ENCODE data around the gene PTPN23. TPM values are rescaled to one million over a fixed set of nuclear protein-coding genes. Genes with fewer than 3 reads are reported as not detected.
A peak's percentile ranks its signal among the peaks of the same experiment; 100 is the strongest.

The PTPN23 gene
- total and polyA plus RNA-seq, 8 donors, result 8.6 to 120 (median 27.6) TPM

- peaks cover 42 to 91% (median 88%) of the 10 kb centered on the region in 4 donors for H3K36me3 ChIP-seq
These were observed 42.8 kb downstream of the PTPN23 start for GRCh38 chr3:47423548-47424145.

GRCh38 chr3:47424434-47425382, 43.9 kb downstream of the PTPN23 start:
- peaks cover 12 to 66% (median 38%) of the 10 kb centered on the region in 4 donors for H3K4me1 ChIP-seq
- no peak for TF ChIP-seq POLR2AphosphoS5 (IDR thresholded peaks at IDR 0.05)
- TF ChIP-seq EP300 (IDR thresholded peaks at IDR 0.05), result no peak
- TF ChIP-seq POLR2A (IDR thresholded peaks at IDR 0.05), result no peak
- no peak for TF ChIP-seq CTCF (IDR thresholded peaks at IDR 0.05)
- no peaks in the 10 kb centered on the region for H3K9me3 ChIP-seq
- 45 to 67% (median 48%) methylated on average over 15 of the region's 15 CpGs for WGBS, 5 donors
- DNase-seq, result peak in 1 of 2 donors; percentile 76
- H3K4me3 ChIP-seq, result no peak overlapping the region
- peaks cover 32 to 81% (median 78%) of the 10 kb centered on the region in 4 donors for H3K36me3 ChIP-seq
- peak overlapping the region; percentile 14 to 64 (median 20) for H3K27ac ChIP-seq
- H3K27me3 ChIP-seq, result no peaks in the 10 kb centered on the region
- intact Hi-C loops (cut with DNase I; ENCODE audit: low total_unique reads), result loop anchor here (5.0 kb wide), 1 partner anchor 53 kb away; the partner anchor contains the start of gene SCAP

More at GRCh38 chr3:47423548-47424145, 42.8 kb downstream of the PTPN23 start:
- 90 to 96% (median 92%) methylated on average over 8 of the region's 8 CpGs for WGBS, 5 donors
- H3K4me3 ChIP-seq, result no peak overlapping the region
- no peak for DNase-seq
- H3K4me1 ChIP-seq, result peaks cover 12 to 55% (median 32%) of the 10 kb centered on the region in 4 donors
- intact Hi-C loops (cut with DNase I; ENCODE audit: low total_unique reads), result loop anchor here (5.0 kb wide), 1 partner anchor 54 kb away; the partner anchor contains the start of gene SCAP
- peak overlapping the region in 1 of 5 donors; percentile 64 for H3K27ac ChIP-seq
- TF ChIP-seq CTCF (IDR thresholded peaks at IDR 0.05) (no peak), POLR2AphosphoS5 (IDR thresholded peaks at IDR 0.05) (no peak), POLR2A (IDR thresholded peaks at IDR 0.05) (no peak)
- H3K9me3 ChIP-seq, result no peaks in the 10 kb centered on the region
- H3K27me3 ChIP-seq, result no peaks in the 10 kb centered on the region

- no peak for DNase-seq
- H3K36me3 ChIP-seq, result peaks cover 29 to 81% (median 73%) of the 10 kb centered on the region in 4 donors
- no peaks in the 10 kb centered on the region for H3K9me3 ChIP-seq
- intact Hi-C loops (cut with DNase I; ENCODE audit: low total_unique reads), result no loop called here
- no peak for TF ChIP-seq POLR2A (IDR thresholded peaks at IDR 0.05)
- TF ChIP-seq POLR2AphosphoS5 (IDR thresholded peaks at IDR 0.05), result no peak
- no peak for TF ChIP-seq EP300 (IDR thresholded peaks at IDR 0.05)
- WGBS, 5 donors, result 71 to 84% (median 78%) methylated on average over 8 to 11 of the region's 11 CpGs
- no peaks in the 10 kb centered on the region for H3K27me3 ChIP-seq
- peak overlapping the region; percentile 3 to 64 (median 20) for H3K27ac ChIP-seq
- peaks cover 12 to 67% (median 40%) of the 10 kb centered on the region in 4 donors for H3K4me1 ChIP-seq
- H3K4me3 ChIP-seq, result no peak overlapping the region
These were observed 44.6 kb downstream of the PTPN23 start for GRCh38 chr3:47425383-47425778.

- Histone ChIP-seq H3K4me1 (peaks cover 12 to 61% (median 39%) of the 10 kb centered on the region in 4 donors), H3K4me3 (no peak overlapping the region), H3K36me3 (peaks cover 28 to 83% (median 74%) of the 10 kb centered on the region in 4 donors), H3K9me3 (no peaks in the 10 kb centered on the region), H3K27ac (peak overlapping the region in 2 of 5 donors; percentile 3 to 64), H3K27me3 (no peaks in the 10 kb centered on the region)
- 92 to 98% (median 96%) methylated on average over 9 of the region's 9 CpGs for WGBS, 5 donors
- no peak for DNase-seq
- TF ChIP-seq POLR2A (IDR thresholded peaks at IDR 0.05) (no peak), EP300 (IDR thresholded peaks at IDR 0.05) (no peak), CTCF (IDR thresholded peaks at IDR 0.05) (no peak), POLR2AphosphoS5 (IDR thresholded peaks at IDR 0.05) (no peak)
- intact Hi-C loops (cut with DNase I; ENCODE audit: low total_unique reads), result no loop called here
These were observed 45.1 kb downstream of the PTPN23 start for GRCh38 chr3:47425959-47426358.
